ENCODE results near the gene VEPH1.

Gene VEPH1

GRCh38 chr3:157414861-157415260 lies 88.4 kb downstream of the VEPH1 start:
- no peaks in the 10 kb centered on the region for H3K9me3 ChIP-seq (ENCODE audit: insufficient read depth, low read length)
- no peaks in the 10 kb centered on the region for H3K27me3 ChIP-seq (ENCODE audit: low read length)
- H3K4me2 ChIP-seq (ENCODE audit: low read depth, low read length, poor library complexity, severe bottlenecking) = no peak overlapping the region
- H3K27ac ChIP-seq (ENCODE audit: low read depth, low read length) = no peak overlapping the region
- no peak for TF ChIP-seq CTCF (IDR thresholded peaks at IDR 0.05; ENCODE audit: insufficient read depth, low read length, poor library complexity, severe bottlenecking)
- no peak for TF ChIP-seq EZH2phosphoT487 (conservative IDR thresholded peaks at IDR 0.05; ENCODE audit: low read length)
- no peaks in the 10 kb centered on the region for H4K20me1 ChIP-seq (ENCODE audit: low read depth, low read length)
- H3K9me2 ChIP-seq (replicated peaks; ENCODE audit: insufficient read depth, low read length) = no peaks in the 10 kb centered on the region
- H3K36me3 ChIP-seq (ENCODE audit: low read length) = no peaks in the 10 kb centered on the region
- no peak overlapping the region for H3K4me3 ChIP-seq (ENCODE audit: insufficient read depth, low read length, poor library complexity, severe bottlenecking)
- H2AFZ ChIP-seq (ENCODE audit: low read depth, low read length, severe bottlenecking) = no peak overlapping the region
- no peaks in the 10 kb centered on the region for H3F3A ChIP-seq (ENCODE audit: insufficient read depth)
- H3K9ac ChIP-seq (ENCODE audit: low read length) = no peak overlapping the region
- H3K79me2 ChIP-seq (ENCODE audit: insufficient read depth, low read length) = no peaks in the 10 kb centered on the region

- Histone ChIP-seq H3K79me2 (ENCODE audit: insufficient read depth, low read length) (no peaks in the 10 kb centered on the region), H3F3A (ENCODE audit: insufficient read depth) (no peaks in the 10 kb centered on the region), H3K4me3 (ENCODE audit: insufficient read depth, low read length, poor library complexity, severe bottlenecking) (no peak overlapping the region)
Measured at GRCh38 chr3:157412323-157412855, 90.8 kb downstream of the VEPH1 start.

GRCh38 chr3:157410945-157411344 lies 92.3 kb downstream of the VEPH1 start:
- no peaks in the 10 kb centered on the region for H3K36me3 ChIP-seq (ENCODE audit: low read length)
- no peaks in the 10 kb centered on the region for H3K27me3 ChIP-seq (ENCODE audit: low read length)
- no peaks in the 10 kb centered on the region for H3F3A ChIP-seq (ENCODE audit: insufficient read depth)
- H3K4me2 ChIP-seq (ENCODE audit: low read depth, low read length, poor library complexity, severe bottlenecking) = no peak overlapping the region
- TF ChIP-seq CTCF (IDR thresholded peaks at IDR 0.05; ENCODE audit: insufficient read depth, low read length, poor library complexity, severe bottlenecking) (no peak), EZH2phosphoT487 (conservative IDR thresholded peaks at IDR 0.05; ENCODE audit: low read length) (no peak)
- no peaks in the 10 kb centered on the region for H3K9me2 ChIP-seq (replicated peaks; ENCODE audit: insufficient read depth, low read length)
- no peak overlapping the region for H3K9ac ChIP-seq (ENCODE audit: low read length)
- no peak overlapping the region for H3K4me3 ChIP-seq (ENCODE audit: insufficient read depth, low read length, poor library complexity, severe bottlenecking)
- no peaks in the 10 kb centered on the region for H3K9me3 ChIP-seq (ENCODE audit: insufficient read depth, low read length)
- no peaks in the 10 kb centered on the region for H4K20me1 ChIP-seq (ENCODE audit: low read depth, low read length)
- no peak overlapping the region for H3K27ac ChIP-seq (ENCODE audit: low read depth, low read length)
- H3K79me2 ChIP-seq (ENCODE audit: insufficient read depth, low read length) = no peaks in the 10 kb centered on the region
- no peak overlapping the region for H2AFZ ChIP-seq (ENCODE audit: low read depth, low read length, severe bottlenecking)

More at GRCh38 chr3:157412323-157412855, 90.8 kb downstream of the VEPH1 start:
- no peak overlapping the region for H3K9ac ChIP-seq (ENCODE audit: low read length)
- no peaks in the 10 kb centered on the region for H4K20me1 ChIP-seq (ENCODE audit: low read depth, low read length)
- no peaks in the 10 kb centered on the region for H3K36me3 ChIP-seq (ENCODE audit: low read length)
- TF ChIP-seq EZH2phosphoT487 (conservative IDR thresholded peaks at IDR 0.05; ENCODE audit: low read length) (no peak), CTCF (IDR thresholded peaks at IDR 0.05; ENCODE audit: insufficient read depth, low read length, poor library complexity, severe bottlenecking) (no peak)
- no peaks in the 10 kb centered on the region for H3K27me3 ChIP-seq (ENCODE audit: low read length)
- no peaks in the 10 kb centered on the region for H3K9me3 ChIP-seq (ENCODE audit: insufficient read depth, low read length)
- H3K27ac ChIP-seq (ENCODE audit: low read depth, low read length) = no peak overlapping the region
- no peak overlapping the region for H3K4me2 ChIP-seq (ENCODE audit: low read depth, low read length, poor library complexity, severe bottlenecking)
- H3K9me2 ChIP-seq (replicated peaks; ENCODE audit: insufficient read depth, low read length) = no peaks in the 10 kb centered on the region
- no peak overlapping the region for H2AFZ ChIP-seq (ENCODE audit: low read depth, low read length, severe bottlenecking)

All from SU-DHL-6 (cell line).